ENCODE measurements around the gene NAT8L.

NAT8L gene

GRCh38 chr4:2092669-2093053, 33.5 kb downstream of the NAT8L start:
- DNase-seq (ENCODE audit: low read depth, low spot score): no peak

GRCh38 chr4:2093265-2093664, 34.1 kb downstream of the NAT8L start:
- DNase-seq (ENCODE audit: low read depth, low spot score): no peak

GRCh38 chr4:2094545-2094944, 35.4 kb downstream of the NAT8L start:
- no peak for DNase-seq (ENCODE audit: low read depth, low spot score)

GRCh38 chr4:2095236-2096072, 36.3 kb downstream of the NAT8L start:
- DNase-seq (ENCODE audit: low read depth, low spot score): no peak

GRCh38 chr4:2096073-2096609, 37.0 kb downstream of the NAT8L start:
- no peak for DNase-seq (ENCODE audit: low read depth, low spot score)

- DNase-seq (ENCODE audit: low read depth, low spot score): no peak
Observed at GRCh38 chr4:2101346-2102044, 42.4 kb downstream of the NAT8L start.

GRCh38 chr4:2102045-2102883, 43.1 kb downstream of the NAT8L start:
- DNase-seq (ENCODE audit: low read depth, low spot score): no peak

GRCh38 chr4:2103127-2103842, 44.2 kb downstream of the NAT8L start:
- DNase-seq (ENCODE audit: low read depth, low spot score): no peak

GRCh38 chr4:2103843-2104547, 44.9 kb downstream of the NAT8L start:
- no peak for DNase-seq (ENCODE audit: low read depth, low spot score)

- no peak for DNase-seq (ENCODE audit: low read depth, low spot score)
Observed at GRCh38 chr4:2104556-2105345, 45.6 kb downstream of the NAT8L start.

- DNase-seq (ENCODE audit: low read depth, low spot score): no peak
Observed at GRCh38 chr4:2105559-2105958, 46.4 kb downstream of the NAT8L start.

- DNase-seq (ENCODE audit: low read depth, low spot score): no peak
Observed at GRCh38 chr4:2116687-2117400, 57.7 kb downstream of the NAT8L start.

Data from activated CD4-positive, CD25-positive, alpha-beta regulatory T cell treated with anti-CD3 and anti-CD28 coated beads, Interleukin-2, amount 50 U/mL, for 16 hours (primary cell).